ENCODE results near the gene HTR4. TPM values are rescaled to one million over a fixed set of nuclear protein-coding genes. Genes with fewer than 3 reads are reported as not detected.

The HTR4 gene
- total RNA-seq, 1 experiment from 2014 or later, result not detected

DNA sequence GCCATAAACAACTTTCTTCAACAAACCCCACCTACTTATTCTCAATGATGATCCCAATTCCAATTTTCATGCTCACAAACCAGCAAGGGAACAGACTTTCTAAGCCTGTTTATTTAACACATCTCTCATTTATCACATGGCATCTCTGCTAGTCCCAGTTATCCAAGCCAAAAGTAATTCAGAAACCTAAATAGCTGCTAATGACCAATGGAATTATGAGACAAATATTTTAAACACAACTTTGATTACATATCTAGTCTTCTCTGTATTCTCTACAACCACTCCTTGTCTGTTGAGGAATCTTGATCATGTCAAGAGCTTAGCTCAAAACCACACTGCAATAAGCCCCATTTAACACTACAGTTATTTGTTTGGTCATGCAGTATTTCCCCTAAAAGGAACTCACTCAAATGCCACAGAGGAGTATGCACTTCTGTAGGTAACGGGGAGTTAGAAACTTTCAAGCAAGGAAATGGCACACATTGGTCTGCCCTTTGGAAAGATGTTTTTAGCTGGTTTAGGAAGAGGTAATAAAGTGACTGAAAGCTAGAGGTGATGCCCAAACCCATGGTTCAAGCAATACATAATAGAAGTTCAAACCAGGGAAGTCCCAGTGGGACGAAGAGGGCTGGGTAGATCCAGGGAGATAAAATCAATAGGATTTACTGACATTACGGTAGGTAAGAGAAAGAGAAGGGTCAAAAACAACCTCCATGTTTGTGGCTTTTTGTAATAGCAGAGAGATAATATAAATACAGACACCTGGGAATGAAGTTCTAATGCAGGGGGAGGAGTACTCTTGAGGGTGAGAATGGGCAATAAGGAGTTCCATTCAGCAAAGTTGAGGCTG is 42.1 kb upstream of the HTR4 start:
- intact Hi-C loops (cut with micrococcal nuclease; ENCODE audit: unreplicated experiment), result no loop called here

DNA sequence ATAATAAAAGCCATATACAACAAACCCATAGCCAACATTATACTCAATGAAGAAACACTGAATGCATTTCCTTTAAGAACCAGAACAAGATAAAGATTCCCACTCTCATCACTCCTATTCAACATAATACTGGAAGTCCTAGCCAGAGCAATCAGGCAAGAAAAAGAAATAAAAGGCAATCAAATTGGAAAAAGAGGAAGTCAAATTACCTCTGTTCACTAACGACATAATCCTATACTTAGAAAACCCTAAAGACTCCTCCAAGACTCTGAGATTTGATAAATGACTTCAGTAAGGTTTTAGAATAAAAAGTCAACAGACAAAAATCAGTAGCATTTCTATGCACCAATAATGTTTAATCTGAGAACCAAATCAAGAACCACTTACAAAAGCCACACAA is 36.6 kb upstream of the HTR4 start:
- Histone ChIP-seq H3K27ac (ENCODE audit: low read depth, low read length, poor library complexity, severe bottlenecking) (no peak overlapping the region), H3K4me3 (ENCODE audit: low read depth, low read length, poor library complexity, severe bottlenecking) (no peak overlapping the region), H3K4me1 (ENCODE audit: insufficient read depth, low read length, poor library complexity, severe bottlenecking) (no peaks in the 10 kb centered on the region), H3K9me3 (ENCODE audit: low read depth, low read length, poor library complexity, severe bottlenecking) (no peaks in the 10 kb centered on the region), H3K27me3 (replicated peaks; ENCODE audit: insufficient read depth, low read depth, low read length, poor library complexity) (no peaks in the 10 kb centered on the region), H3K36me3 (ENCODE audit: insufficient read depth, low read length, poor library complexity, severe bottlenecking) (no peaks in the 10 kb centered on the region)
- ChIA-PET POLR2A (ENCODE audit: low non-redundant PET) (no interaction called here), CTCF (no interaction called here)
- intact Hi-C loops (cut with micrococcal nuclease; ENCODE audit: unreplicated experiment), result no loop called here
- no peak for TF ChIP-seq EZH2 (IDR thresholded peaks at IDR 0.05; ENCODE audit: borderline replicate concordance, low read depth, low read length, poor library complexity, severe bottlenecking)
- TF ChIP-seq CTCF (conservative IDR thresholded peaks at IDR 0.05; ENCODE audit: low read depth, low read length), result no peak
- no TSS peak for BruUV-seq (replicated peaks)
- DNase-seq (ENCODE audit: low spot score), result no peak

More for the DNA sequence above, 42.1 kb upstream of the HTR4 start:
- TF ChIP-seq CTCF (conservative IDR thresholded peaks at IDR 0.05; ENCODE audit: low read depth, low read length) (no peak), EZH2 (IDR thresholded peaks at IDR 0.05; ENCODE audit: borderline replicate concordance, low read depth, low read length, poor library complexity, severe bottlenecking) (no peak)
- DNase-seq (ENCODE audit: low spot score), result no peak
- H3K9me3 ChIP-seq (ENCODE audit: low read depth, low read length, poor library complexity, severe bottlenecking), result no peaks in the 10 kb centered on the region
- BruUV-seq (replicated peaks), result no TSS peak
- H3K27me3 ChIP-seq (replicated peaks; ENCODE audit: insufficient read depth, low read depth, low read length, poor library complexity), result no peaks in the 10 kb centered on the region
- no peak overlapping the region for H3K27ac ChIP-seq (ENCODE audit: low read depth, low read length, poor library complexity, severe bottlenecking)
- H3K4me3 ChIP-seq (ENCODE audit: low read depth, low read length, poor library complexity, severe bottlenecking), result no peak overlapping the region
- no peaks in the 10 kb centered on the region for H3K4me1 ChIP-seq (ENCODE audit: insufficient read depth, low read length, poor library complexity, severe bottlenecking)
- ChIA-PET CTCF (no interaction called here), POLR2A (ENCODE audit: low non-redundant PET) (interaction anchor here (0.5 kb wide), 1 partner anchor 206 kb away, joined by 3 read pairs; no protein-coding TSS in a partner anchor)
- no peaks in the 10 kb centered on the region for H3K36me3 ChIP-seq (ENCODE audit: insufficient read depth, low read length, poor library complexity, severe bottlenecking)

- no peak for DNase-seq (ENCODE audit: low spot score)
- intact Hi-C loops (cut with micrococcal nuclease; ENCODE audit: unreplicated experiment), result no loop called here
- CTCF ChIA-PET, result no interaction called here
- no peaks in the 10 kb centered on the region for H3K9me3 ChIP-seq (ENCODE audit: low read depth, low read length, poor library complexity, severe bottlenecking)
- peaks cover 11% of the 10 kb centered on the region for H3K27me3 ChIP-seq (replicated peaks; ENCODE audit: insufficient read depth, low read depth, low read length, poor library complexity)
- no peak overlapping the region for H3K27ac ChIP-seq (ENCODE audit: low read depth, low read length, poor library complexity, severe bottlenecking)
- no TSS peak for BruUV-seq (replicated peaks)
- H3K4me3 ChIP-seq (ENCODE audit: low read depth, low read length, poor library complexity, severe bottlenecking), result no peak overlapping the region
- no peaks in the 10 kb centered on the region for H3K36me3 ChIP-seq (ENCODE audit: insufficient read depth, low read length, poor library complexity, severe bottlenecking)
- TF ChIP-seq EZH2 (IDR thresholded peaks at IDR 0.05; ENCODE audit: borderline replicate concordance, low read depth, low read length, poor library complexity, severe bottlenecking) (no peak), CTCF (conservative IDR thresholded peaks at IDR 0.05; ENCODE audit: low read depth, low read length) (no peak)
- POLR2A ChIA-PET (ENCODE audit: low non-redundant PET), result no interaction called here
- H3K4me1 ChIP-seq (ENCODE audit: insufficient read depth, low read length, poor library complexity, severe bottlenecking), result no peaks in the 10 kb centered on the region
These were observed 34.5 kb upstream of the HTR4 start for GRCh38 chr5:148688787-148689186.
